Keratinocyte (primary cell): ENCODE measurements around the gene TUBGCP4. TPM values are rescaled to one million over a fixed set of nuclear protein-coding genes. Genes with fewer than 3 reads are reported as not detected.

Experiments
- DNase-seq: peaks from one replicate; pipeline ENCODE4 v3.0.0-alpha.2; 2011; ENCODE audit warnings: low read depth, missing footprints, low spot score
- FAIRE-seq: peaks from 2 replicates; lab custom pipeline; 2011; peaks lifted over from hg19 to GRCh38; lab: Jason Lieb, UNC
- H2AFZ ChIP-seq: 2 replicates; pipeline ENCODE4 v1.6.0; 2012; ENCODE audit warnings: low read length, control low read depth, inconsistent platforms; ENCODE audit not compliant: control insufficient read depth
- H3K27ac ChIP-seq: 2 replicates; pipeline ENCODE4 v1.5.1; 2011; ENCODE audit warnings: low read length; ENCODE audit not compliant: control insufficient read depth, insufficient read depth
- H3K27me3 ChIP-seq: 3 replicates; pipeline ENCODE4 v1.6.0; 2011; ENCODE audit warnings: low read length; ENCODE audit not compliant: control insufficient read depth, insufficient read depth; ENCODE audit errors: extremely low read depth
- H3K36me3 ChIP-seq, 2 experiments: 2 replicates in 1 of 2; 3 replicates in 1 of 2; pipeline ENCODE4 v1.5.1; 2011; ENCODE audit warnings: low read length in 2 of 2, mild to moderate bottlenecking in 1 of 2; ENCODE audit not compliant: control insufficient read depth in 2 of 2, insufficient read depth in 2 of 2; ENCODE audit errors: extremely low read depth in 1 of 2
- H3K4me1 ChIP-seq: 3 replicates; pipeline ENCODE4 v1.5.1; 2011; ENCODE audit warnings: low read length; ENCODE audit not compliant: control insufficient read depth, insufficient read depth; ENCODE audit errors: extremely low read depth
- H3K4me2 ChIP-seq: 3 replicates; pipeline ENCODE4 v1.6.0; 2011; ENCODE audit warnings: low read depth, low read length; ENCODE audit not compliant: control insufficient read depth, insufficient read depth; ENCODE audit errors: extremely low read depth
- H3K4me3 ChIP-seq, 3 experiments: fragments of 200-600 bp in 1 of 3; sonication (generic) in 1 of 3; 2 replicates in 2 of 3; 3 replicates in 1 of 3; pipeline ENCODE4 v1.5.1; 2011 to 2016; ENCODE audit warnings: low read length in 3 of 3, mild to moderate bottlenecking in 3 of 3, control low read depth in 2 of 3, inconsistent platforms in 1 of 3, low read depth in 1 of 3, mixed read lengths in 1 of 3, mixed run types in 1 of 3, moderate library complexity in 1 of 3; ENCODE audit not compliant: control insufficient read depth in 2 of 3, insufficient read depth in 2 of 3; ENCODE audit errors: extremely low read depth in 1 of 3
- H3K79me2 ChIP-seq: 2 replicates; pipeline ENCODE4 v1.6.0; 2012; ENCODE audit warnings: low read length; ENCODE audit not compliant: control insufficient read depth, insufficient read depth
- H3K9ac ChIP-seq: 3 replicates; pipeline ENCODE4 v1.6.0; 2011; ENCODE audit warnings: low read length; ENCODE audit not compliant: control insufficient read depth, insufficient read depth; ENCODE audit errors: extremely low read depth
- H3K9me1 ChIP-seq: 3 replicates; pipeline ENCODE4 v1.6.0; 2011; ENCODE audit warnings: low read length; ENCODE audit not compliant: control insufficient read depth, insufficient read depth; ENCODE audit errors: extremely low read depth
- H3K9me3 ChIP-seq: 2 replicates; pipeline ENCODE4 v1.5.1; 2012; ENCODE audit warnings: low read depth, low read length; ENCODE audit not compliant: control insufficient read depth
- H4K20me1 ChIP-seq: 3 replicates; pipeline ENCODE4 v1.6.0; 2011; ENCODE audit warnings: low read length; ENCODE audit not compliant: control insufficient read depth, insufficient read depth; ENCODE audit errors: extremely low read depth
- EZH2 ChIP-seq: IDR thresholded peaks from one replicate; pipeline ENCODE4 v1.6.1; 2012; ENCODE audit warnings: inconsistent platforms, mild to moderate bottlenecking, low read length, moderate library complexity
- dilution Hi-C: fragments of 300-500 bp; cut with MboI; formaldehyde crosslinking; loops from one replicate; pipeline ENCODE4 v1.7.0; 2020; ENCODE audit warnings: low sequenced_read_pairs; ENCODE audit not compliant: extremely low pct_ligation_motif_present
- polyA plus RNA-seq, 5 experiments: library from polyadenylated mRNA; depleted of rRNA in 3 of 5; stranded (reverse) in 3 of 5; stranded (forward) in 1 of 5; unstranded in 1 of 5; fragments of >200 nt; gene quantifications; 1 replicate in 1 of 5; 2 replicates in 3 of 5; 3 replicates in 1 of 5; pipeline versions ENCODE4 v1.2.1 to v1.2.3, GENCODE V29; 2011 to 2012; ENCODE audit warnings: missing spikeins in 2 of 5, low read depth in 1 of 5, low replicate concordance in 1 of 5
- TF ChIP-seq, protein P1 (sequence below), 3 experiments: IDR thresholded peaks in 1 of 3; conservative IDR thresholded peaks in 1 of 3; optimal IDR thresholded peaks in 1 of 3; 2 replicates in 2 of 3; 3 replicates in 1 of 3; pipeline versions ENCODE3 to v1.5.1; 2011; ENCODE audit warnings: low read length in 3 of 3, mild to moderate bottlenecking in 3 of 3, moderate library complexity in 2 of 3, control low read depth in 1 of 3, inconsistent platforms in 1 of 3; ENCODE audit not compliant: insufficient read depth in 2 of 3; ENCODE audit errors: extremely low read depth in 1 of 3

The TUBGCP4 gene
- polyA plus RNA-seq, 1 donor (not counting 4 experiments of a cell fraction or from before 2014, with no cell fraction given) = 16.1 TPM

DNA sequence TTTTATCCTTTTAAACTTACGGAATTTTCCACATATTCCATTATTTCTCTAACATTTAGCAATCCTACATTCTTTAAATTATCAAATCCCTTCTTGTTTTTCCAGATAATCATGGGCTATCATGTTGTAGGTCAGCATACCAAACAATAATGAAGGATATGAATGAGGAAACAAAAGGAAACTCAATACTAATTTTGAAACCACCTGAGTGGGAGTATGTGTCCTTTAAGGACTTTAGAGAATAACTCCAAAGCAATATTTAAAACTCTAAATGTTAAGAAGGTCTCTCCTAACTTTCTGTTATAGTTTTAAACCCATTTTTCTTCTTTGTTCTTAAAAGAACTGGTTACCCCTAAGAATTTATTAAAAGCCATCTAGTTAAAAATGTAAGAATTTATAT is 79.1 kb downstream of the TUBGCP4 start:
- Histone ChIP-seq H3K9me1 (no peaks in the 10 kb centered on the region), H3K9me3 (no peaks in the 10 kb centered on the region), H3K4me3 (no peak overlapping the region), H3K4me1 (no peaks in the 10 kb centered on the region), H4K20me1 (no peaks in the 10 kb centered on the region), H3K27ac (no peak overlapping the region), H3K36me3 (no peaks in the 10 kb centered on the region), H3K9ac (no peak overlapping the region), H3K4me2 (no peak overlapping the region), H3K27me3 (no peaks in the 10 kb centered on the region), H3K79me2 (no peaks in the 10 kb centered on the region), H2AFZ (no peak overlapping the region)
- TF ChIP-seq, protein P1, sequence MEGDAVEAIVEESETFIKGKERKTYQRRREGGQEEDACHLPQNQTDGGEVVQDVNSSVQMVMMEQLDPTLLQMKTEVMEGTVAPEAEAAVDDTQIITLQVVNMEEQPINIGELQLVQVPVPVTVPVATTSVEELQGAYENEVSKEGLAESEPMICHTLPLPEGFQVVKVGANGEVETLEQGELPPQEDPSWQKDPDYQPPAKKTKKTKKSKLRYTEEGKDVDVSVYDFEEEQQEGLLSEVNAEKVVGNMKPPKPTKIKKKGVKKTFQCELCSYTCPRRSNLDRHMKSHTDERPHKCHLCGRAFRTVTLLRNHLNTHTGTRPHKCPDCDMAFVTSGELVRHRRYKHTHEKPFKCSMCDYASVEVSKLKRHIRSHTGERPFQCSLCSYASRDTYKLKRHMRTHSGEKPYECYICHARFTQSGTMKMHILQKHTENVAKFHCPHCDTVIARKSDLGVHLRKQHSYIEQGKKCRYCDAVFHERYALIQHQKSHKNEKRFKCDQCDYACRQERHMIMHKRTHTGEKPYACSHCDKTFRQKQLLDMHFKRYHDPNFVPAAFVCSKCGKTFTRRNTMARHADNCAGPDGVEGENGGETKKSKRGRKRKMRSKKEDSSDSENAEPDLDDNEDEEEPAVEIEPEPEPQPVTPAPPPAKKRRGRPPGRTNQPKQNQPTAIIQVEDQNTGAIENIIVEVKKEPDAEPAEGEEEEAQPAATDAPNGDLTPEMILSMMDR (optimal IDR thresholded peaks at IDR 0.05 in 1 of 3, IDR thresholded peaks at IDR 0.05 in 1 of 3, conservative IDR thresholded peaks at IDR 0.05 in 1 of 3; ENCODE audit: extremely low read depth in 1 of 3, insufficient read depth in 2 of 3, low read length in 3 of 3) = no peak
- TF ChIP-seq EZH2 = no peak
- dilution Hi-C loops = no loop called here
- no peak for DNase-seq
- no peak for FAIRE-seq

Other genes starting within 250 kb of the TUBGCP4 start
- gene TMEM62, start 237.5 kb upstream of the TUBGCP4 start, polyA plus RNA-seq = 4.5 to 5.5 TPM (median 4.6 TPM) in 3 replicates
- gene CCNDBP1, start 185.7 kb upstream of the TUBGCP4 start, polyA plus RNA-seq = 42.8 to 53.5 TPM (median 46.1 TPM) in 3 replicates
- gene EPB42, start 150.1 kb upstream of the TUBGCP4 start, polyA plus RNA-seq = not detected in 3 replicates
- gene TGM5, start 104.2 kb upstream of the TUBGCP4 start, polyA plus RNA-seq = 0.07 to 0.23 TPM in 2 of 3 replicates, not detected in the other
- not detected in 3 replicates for gene TGM7, start 68.8 kb upstream of the TUBGCP4 start, polyA plus RNA-seq
- gene LCMT2, start 40.5 kb upstream of the TUBGCP4 start, polyA plus RNA-seq = 10.6 to 14.1 TPM (median 14.0 TPM) in 3 replicates
- 8.5 to 9.7 TPM (median 8.7 TPM) in 3 replicates for gene ZSCAN29, start 58 bp upstream of the TUBGCP4 start, polyA plus RNA-seq
- 26.2 to 36.7 TPM (median 30.7 TPM) in 3 replicates for gene TP53BP1, start 122.1 kb downstream of the TUBGCP4 start, polyA plus RNA-seq
- 0.13 to 0.18 TPM (median 0.14 TPM) in 3 replicates for gene MAP1A, start 146.5 kb downstream of the TUBGCP4 start, polyA plus RNA-seq
- 52.9 to 67.5 TPM (median 56.4 TPM) in 3 replicates for gene PPIP5K1, start 219.1 kb downstream of the TUBGCP4 start, polyA plus RNA-seq
- gene CKMT1B, start 222.9 kb downstream of the TUBGCP4 start, polyA plus RNA-seq = 59.4 to 64.8 TPM (median 63.9 TPM) in 3 replicates
- gene STRC, start 247.7 kb downstream of the TUBGCP4 start, polyA plus RNA-seq = 0.12 to 0.31 TPM (median 0.12 TPM) in 3 replicates